IgD-negative memory B cell (primary cell): ENCODE data around the gene RHOH. TPM values are rescaled to one million over a fixed set of nuclear protein-coding genes. Genes with fewer than 3 reads are reported as not detected.
"Not testable (repeated sequence)": the region's sequence is repeated elsewhere in the genome, so short reads cannot be mapped to it uniquely, and the experiment has no call there.

Source experiments
- H3K27ac Mint-ChIP-seq, 3 donors: one replicate each; pipeline ENCODE4 v1.8.0; 2020 to 2022; ENCODE audit warnings: mild to moderate bottlenecking in 3 of 3, mixed read lengths in 3 of 3, moderate library complexity in 1 of 3
- H3K27me3 Mint-ChIP-seq: one replicate; pipeline ENCODE4 v1.8.0; 2021; ENCODE audit warnings: mixed read lengths
- H3K36me3 Mint-ChIP-seq: one replicate; pipeline ENCODE4 v1.8.0; 2020; ENCODE audit warnings: mild to moderate bottlenecking, mixed read lengths
- H3K4me1 Mint-ChIP-seq, 3 donors: one replicate each; pipeline ENCODE4 v1.8.0; 2020 to 2022; ENCODE audit warnings: mixed read lengths in 3 of 3, mild to moderate bottlenecking in 1 of 3
- H3K4me3 Mint-ChIP-seq, 4 donors: one replicate each; pipeline ENCODE4 v1.8.0; 2020 to 2022; ENCODE audit warnings: mild to moderate bottlenecking in 4 of 4, mixed read lengths in 4 of 4, moderate library complexity in 3 of 4
- H3K9me3 Mint-ChIP-seq, 3 donors: one replicate each; pipeline ENCODE4 v1.8.0; 2020 to 2021; ENCODE audit warnings: mixed read lengths in 3 of 3, mild to moderate bottlenecking in 1 of 3
- polyA plus RNA-seq: library from polyadenylated mRNA; unstranded; fragments of 300-500 nt; fragmentation: Illumina TruSeq; gene quantifications from one replicate; pipeline ENCODE4 v1.2.3, GENCODE V29; 2021

The RHOH gene
- polyA plus RNA-seq, 1 donor from 2014 or later: 255 TPM

DNA sequence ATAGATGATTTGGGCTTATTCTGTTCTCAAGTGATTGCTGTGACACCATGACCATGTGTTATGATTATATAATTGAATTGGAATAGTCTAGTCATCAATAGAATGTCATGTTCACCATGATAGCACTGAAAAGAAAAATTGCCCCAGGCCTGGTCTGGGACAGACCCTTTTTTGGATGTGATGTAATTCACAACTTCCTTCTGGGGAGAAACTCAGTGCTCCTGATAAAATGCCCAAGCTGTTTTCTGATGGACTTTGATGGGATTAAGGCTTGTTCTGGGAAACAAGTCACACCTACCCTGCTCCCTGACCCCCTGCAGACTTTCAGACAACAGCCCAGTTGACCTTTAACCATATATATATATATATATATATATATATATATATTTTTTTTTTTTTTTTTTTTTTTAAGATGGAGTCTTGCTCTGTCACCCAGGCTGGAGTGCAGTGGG lies 65.3 kb downstream of the RHOH start:
- no peak overlapping the region for H3K4me3 Mint-ChIP-seq
- no peaks in the 10 kb centered on the region for H3K27me3 Mint-ChIP-seq
- H3K36me3 Mint-ChIP-seq: peaks cover 2% of the 10 kb centered on the region
- no peaks in the 10 kb centered on the region for H3K9me3 Mint-ChIP-seq
- H3K4me1 Mint-ChIP-seq: peaks cover 8 to 10% (median 10%) of the 10 kb centered on the region in 3 donors
- H3K27ac Mint-ChIP-seq: no peak overlapping the region

DNA sequence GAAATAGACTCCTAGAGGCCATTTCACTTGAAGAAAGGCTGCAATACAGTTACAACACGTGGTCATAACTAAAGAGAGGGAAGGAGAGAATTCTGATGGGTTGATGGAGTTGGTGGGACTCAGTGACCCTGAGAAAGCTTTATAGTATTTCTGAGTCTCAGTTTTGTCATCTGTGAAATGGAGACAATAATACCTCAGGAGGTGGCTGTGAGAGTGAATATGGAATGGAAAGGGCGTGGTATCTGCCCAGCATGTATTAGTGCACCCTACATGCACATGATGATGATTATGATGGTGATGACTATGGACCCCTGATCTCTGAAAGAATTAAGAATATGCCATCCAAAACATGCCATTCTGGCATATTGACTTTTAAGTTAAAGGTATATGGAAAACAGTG lies 66.0 kb downstream of the RHOH start:
- Mint-ChIP-seq H3K4me1 (peaks cover 8 to 14% (median 10%) of the 10 kb centered on the region in 3 donors), H3K27me3 (no peaks in the 10 kb centered on the region), H3K36me3 (peaks cover 2% of the 10 kb centered on the region), H3K27ac (peak overlapping the region in 1 of 3 donors; percentile 84), H3K9me3 (no peaks in the 10 kb centered on the region), H3K4me3 (no peak overlapping the region)

DNA sequence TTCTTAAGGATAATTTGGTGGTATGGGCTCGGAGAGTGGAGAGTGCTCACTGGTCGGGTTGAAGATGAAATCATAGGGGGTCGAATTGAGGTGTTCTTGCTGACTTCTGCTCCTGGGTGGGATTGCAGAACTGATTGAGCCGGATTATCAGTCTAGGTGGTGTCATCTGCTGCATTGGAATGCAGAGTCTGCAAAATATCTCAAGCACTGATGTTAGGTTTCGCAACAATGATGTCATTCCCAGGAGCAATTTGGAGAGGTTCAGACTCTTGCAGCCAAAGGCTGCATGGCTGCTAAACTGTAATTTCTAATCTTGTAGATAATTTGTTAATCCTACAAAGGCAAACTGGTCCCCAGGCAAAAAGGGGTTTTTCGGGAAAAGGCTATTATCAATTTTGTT lies 67.7 kb downstream of the RHOH start:
- Mint-ChIP-seq H3K36me3 (peaks cover 2% of the 10 kb centered on the region), H3K4me1 (peaks cover 5 to 14% (median 7%) of the 10 kb centered on the region in 3 donors), H3K27me3 (no peaks in the 10 kb centered on the region), H3K9me3 (no peaks in the 10 kb centered on the region), H3K27ac (no peak overlapping the region), H3K4me3 (no peak overlapping the region)

DNA sequence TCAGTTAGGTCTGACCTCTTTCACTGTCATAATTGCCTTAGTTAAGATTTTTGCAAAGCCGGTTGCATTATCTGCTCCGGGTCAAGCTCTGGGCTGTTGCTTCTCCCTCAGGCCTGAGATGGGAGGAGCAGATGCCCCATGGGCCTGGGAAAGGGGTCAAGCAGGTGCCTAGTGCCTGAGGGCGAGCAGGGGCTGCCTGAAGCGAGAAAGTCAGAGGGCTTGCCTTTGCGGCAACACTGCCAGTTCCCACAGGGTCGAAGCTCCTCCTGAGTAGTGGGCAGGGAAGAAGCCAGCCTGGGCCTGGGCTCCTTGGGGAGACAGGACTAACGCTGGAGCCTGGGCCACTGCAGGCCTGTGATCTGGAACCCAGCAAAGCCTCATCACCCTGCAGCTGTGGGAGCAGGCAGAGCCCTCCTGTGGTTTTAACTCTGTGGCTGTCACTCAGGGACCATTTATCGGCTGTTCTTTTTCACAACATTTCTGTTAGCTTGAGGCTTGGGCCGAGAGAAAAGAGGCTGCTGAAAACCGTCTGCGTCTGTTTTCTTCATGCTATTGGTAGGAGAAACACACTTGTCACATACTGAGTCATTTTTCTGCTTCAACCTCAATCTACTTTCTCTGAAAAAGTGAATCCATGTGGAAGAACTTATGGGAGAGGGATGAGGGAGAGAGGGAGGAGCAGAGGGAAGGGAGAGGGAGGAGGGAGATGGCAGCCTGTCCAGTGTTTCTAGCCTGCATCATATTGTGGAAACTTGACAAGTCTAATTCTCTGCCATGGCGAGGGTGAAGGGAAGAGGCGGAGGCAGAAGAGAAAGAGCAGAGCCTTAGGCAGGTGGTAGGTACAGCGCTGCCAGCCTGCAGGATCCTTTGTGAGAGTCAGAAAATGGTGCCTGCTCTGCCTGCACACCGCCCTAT lies 68.4 kb downstream of the RHOH start:
- Mint-ChIP-seq H3K27ac (peak overlapping the region in 1 of 3 donors; percentile 94), H3K9me3 (no peaks in the 10 kb centered on the region), H3K4me3 (peak overlapping the region in 1 of 4 donors; percentile 9), H3K36me3 (peaks cover 2% of the 10 kb centered on the region), H3K4me1 (peaks cover 5 to 14% (median 7%) of the 10 kb centered on the region in 3 donors), H3K27me3 (no peaks in the 10 kb centered on the region)

DNA sequence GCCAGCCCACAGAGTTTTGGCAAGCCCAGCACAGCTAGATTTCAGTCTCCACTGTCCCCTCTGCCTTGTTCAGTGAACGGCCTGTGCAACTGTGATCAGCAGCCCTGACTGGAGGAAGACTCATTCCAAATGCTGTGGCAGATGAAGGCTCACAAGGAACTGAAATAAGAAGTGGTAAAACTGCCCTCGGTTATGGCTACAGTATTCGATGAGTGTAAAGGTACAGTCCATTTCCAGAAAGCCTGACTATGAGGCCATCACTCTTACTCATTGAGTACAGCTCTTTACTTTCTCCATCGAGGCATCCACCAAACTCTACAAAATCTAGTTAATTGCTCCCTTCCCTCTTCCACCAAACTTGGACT lies 69.1 kb downstream of the RHOH start:
- H3K4me3 Mint-ChIP-seq: no peak overlapping the region

DNA sequence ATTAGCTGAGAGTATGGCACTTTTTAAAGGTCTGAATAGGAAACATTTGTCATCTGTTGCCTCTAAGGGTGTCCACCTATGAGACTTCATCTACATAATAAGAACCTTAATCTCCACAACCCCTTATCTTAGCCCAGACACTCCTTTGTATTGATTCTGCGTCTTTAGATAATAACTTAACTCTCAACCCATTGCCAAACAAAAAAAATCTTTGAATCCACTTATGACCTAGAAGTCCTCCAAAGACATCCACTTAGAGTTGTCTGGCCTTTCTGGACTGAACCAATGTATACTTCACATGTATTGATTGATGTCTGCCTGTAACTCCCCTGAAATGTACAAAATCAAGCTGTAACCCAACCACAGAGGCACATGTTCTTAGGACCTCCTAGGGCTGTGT lies 72.3 kb downstream of the RHOH start:
- H3K27me3 Mint-ChIP-seq: no peaks in the 10 kb centered on the region
- peaks cover 2% of the 10 kb centered on the region for H3K36me3 Mint-ChIP-seq
- no peaks in the 10 kb centered on the region for H3K9me3 Mint-ChIP-seq
- no peak overlapping the region for H3K27ac Mint-ChIP-seq
- H3K4me3 Mint-ChIP-seq: no peak overlapping the region
- peaks cover 4 to 9% (median 9%) of the 10 kb centered on the region in 3 donors for H3K4me1 Mint-ChIP-seq

More for the DNA sequence above, 69.1 kb downstream of the RHOH start:
- peaks cover 7 to 14% (median 9%) of the 10 kb centered on the region in 3 donors for H3K4me1 Mint-ChIP-seq
- no peaks in the 10 kb centered on the region for H3K27me3 Mint-ChIP-seq
- H3K36me3 Mint-ChIP-seq: peaks cover 2% of the 10 kb centered on the region
- no peaks in the 10 kb centered on the region for H3K9me3 Mint-ChIP-seq
- no peak overlapping the region for H3K27ac Mint-ChIP-seq

DNA sequence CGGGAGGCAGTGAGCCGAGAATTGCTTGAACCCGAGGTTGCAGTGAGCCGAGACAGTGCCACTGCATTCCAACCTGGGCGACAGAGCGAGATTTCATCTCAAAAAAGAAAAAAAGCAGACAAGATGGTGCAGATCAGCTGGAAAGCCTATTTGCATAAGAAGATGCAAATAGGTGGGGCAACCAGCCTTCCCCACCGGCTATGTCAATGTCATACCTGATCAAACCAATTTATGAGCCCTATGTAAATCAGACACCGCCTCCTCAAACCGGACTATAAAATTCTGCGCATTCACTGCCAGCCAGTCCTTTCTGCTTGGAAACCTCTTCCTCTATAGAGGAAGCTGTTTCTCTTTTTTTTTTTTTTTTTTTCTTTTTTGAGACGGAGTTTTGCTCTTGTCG lies 73.8 kb downstream of the RHOH start:
- Mint-ChIP-seq H3K27me3 (no peaks in the 10 kb centered on the region), H3K27ac (no peak overlapping the region), H3K9me3 (no peaks in the 10 kb centered on the region), H3K4me3 (no peak overlapping the region), H3K36me3 (peaks cover 2% of the 10 kb centered on the region), H3K4me1 (peaks cover 4 to 10% (median 9%) of the 10 kb centered on the region in 3 donors)

DNA sequence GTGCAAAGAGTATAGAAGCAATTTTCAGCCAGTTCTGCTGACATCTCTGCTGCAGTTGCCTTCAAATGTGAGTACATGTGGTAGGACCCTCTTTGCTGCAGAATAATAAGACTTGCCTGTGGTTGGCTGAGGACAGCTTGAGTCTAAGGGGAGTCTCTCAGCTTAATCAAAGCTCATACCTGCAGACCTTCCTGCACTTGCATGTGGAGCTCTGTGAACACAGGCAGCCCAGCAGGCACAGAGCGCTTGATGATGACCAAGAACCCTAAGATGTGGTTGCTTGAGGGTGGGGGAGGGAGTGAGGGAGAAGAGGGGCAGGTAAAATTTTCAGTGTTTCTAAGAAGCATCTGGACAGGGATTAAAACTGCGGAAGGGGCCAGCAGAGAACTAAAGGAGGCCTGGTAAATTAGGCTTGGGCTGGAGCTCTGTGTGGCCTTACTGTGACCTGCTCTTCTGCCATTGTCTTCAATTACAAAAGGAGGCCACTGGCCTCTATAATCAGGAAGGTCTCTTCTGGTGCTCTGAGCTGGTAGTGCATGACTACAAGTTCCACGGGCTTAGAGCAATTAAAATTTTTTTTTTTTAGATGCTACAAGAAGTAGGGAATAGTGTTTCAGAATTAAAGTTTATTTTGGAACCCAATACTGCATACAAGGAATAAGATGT lies 78.4 kb downstream of the RHOH start:
- peaks cover 2% of the 10 kb centered on the region for H3K36me3 Mint-ChIP-seq
- no peaks in the 10 kb centered on the region for H3K27me3 Mint-ChIP-seq
- peaks cover 5 to 10% (median 6%) of the 10 kb centered on the region in 3 donors for H3K4me1 Mint-ChIP-seq
- no peak overlapping the region for H3K4me3 Mint-ChIP-seq
- peak overlapping the region in 1 of 3 donors; percentile 23 for H3K27ac Mint-ChIP-seq
- H3K9me3 Mint-ChIP-seq: no peaks in the 10 kb centered on the region

DNA sequence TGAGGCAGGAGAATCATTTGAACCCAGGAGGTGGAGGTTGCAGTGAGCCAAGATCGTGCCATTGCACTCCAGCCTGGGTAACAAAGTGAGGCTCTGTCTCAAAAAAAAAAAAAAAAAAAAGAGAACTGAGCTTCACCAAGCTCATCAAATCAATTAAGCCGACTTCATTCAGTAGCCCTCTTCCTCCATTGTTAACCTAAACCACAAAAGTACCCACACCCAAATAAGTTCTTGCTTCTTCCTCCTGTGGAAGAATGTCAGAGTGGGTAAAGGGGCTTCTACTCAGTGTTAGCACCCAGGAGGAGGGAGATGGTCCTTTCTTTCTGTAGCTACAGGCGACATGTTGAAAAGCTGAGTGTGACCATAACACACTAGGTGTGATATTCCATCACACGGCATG lies 79.7 kb downstream of the RHOH start:
- Mint-ChIP-seq H3K27me3 (no peaks in the 10 kb centered on the region), H3K9me3 (no peaks in the 10 kb centered on the region), H3K36me3 (peaks cover 2% of the 10 kb centered on the region), H3K27ac (no peak overlapping the region), H3K4me1 (peaks cover 4 to 11% (median 9%) of the 10 kb centered on the region in 3 donors), H3K4me3 (no peak overlapping the region)

DNA sequence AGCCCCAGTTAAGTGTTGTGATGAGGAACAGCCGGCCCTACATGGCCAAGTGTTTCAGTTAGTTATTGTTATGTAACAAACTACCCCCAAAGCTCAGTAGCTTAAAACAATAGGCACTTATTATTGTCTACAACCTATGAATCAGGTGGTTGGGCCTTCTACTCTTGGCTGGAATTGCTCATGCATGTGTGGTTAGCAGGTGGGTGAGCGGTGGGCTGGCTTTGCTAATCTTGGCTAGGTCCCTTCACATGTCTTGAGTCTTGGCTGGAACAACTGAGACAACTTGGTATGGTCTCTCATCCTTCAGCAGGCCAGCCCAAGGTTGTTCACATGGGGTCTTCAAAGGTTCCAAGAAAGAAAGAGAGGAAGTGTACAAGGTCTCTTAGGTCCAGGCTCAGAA lies 83.8 kb downstream of the RHOH start:
- no peak overlapping the region for H3K4me3 Mint-ChIP-seq

DNA sequence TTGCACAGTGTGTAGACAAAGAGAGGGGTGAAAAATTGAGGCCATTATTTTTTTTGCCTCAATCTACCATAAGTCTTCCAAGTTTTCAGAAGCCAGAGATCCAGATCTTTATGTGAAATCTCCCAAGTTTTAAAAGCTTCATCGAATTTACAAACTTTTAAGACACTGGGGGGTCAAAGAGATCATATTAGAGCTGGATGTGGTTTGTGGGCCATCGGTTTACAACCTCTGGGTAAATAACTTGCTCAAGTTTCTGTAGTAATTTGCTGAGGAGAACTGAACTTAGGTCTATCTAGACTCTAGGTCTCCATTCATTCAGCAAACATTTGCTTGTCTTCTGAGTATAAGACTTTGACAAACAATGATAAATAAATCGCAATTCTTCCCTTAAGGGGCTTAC lies 84.3 kb downstream of the RHOH start:
- Mint-ChIP-seq H3K27me3 (peaks cover 1% of the 10 kb centered on the region), H3K4me3 (no peak overlapping the region), H3K36me3 (no peaks in the 10 kb centered on the region), H3K4me1 (peaks cover 5 to 27% (median 16%) of the 10 kb centered on the region in 3 donors), H3K9me3 (no peaks in the 10 kb centered on the region), H3K27ac (no peak overlapping the region)

More for the DNA sequence above, 83.8 kb downstream of the RHOH start:
- Mint-ChIP-seq H3K27ac (no peak overlapping the region), H3K9me3 (no peaks in the 10 kb centered on the region), H3K36me3 (no peaks in the 10 kb centered on the region), H3K27me3 (peaks cover 1% of the 10 kb centered on the region), H3K4me1 (peaks cover 5 to 22% (median 17%) of the 10 kb centered on the region in 3 donors)

DNA sequence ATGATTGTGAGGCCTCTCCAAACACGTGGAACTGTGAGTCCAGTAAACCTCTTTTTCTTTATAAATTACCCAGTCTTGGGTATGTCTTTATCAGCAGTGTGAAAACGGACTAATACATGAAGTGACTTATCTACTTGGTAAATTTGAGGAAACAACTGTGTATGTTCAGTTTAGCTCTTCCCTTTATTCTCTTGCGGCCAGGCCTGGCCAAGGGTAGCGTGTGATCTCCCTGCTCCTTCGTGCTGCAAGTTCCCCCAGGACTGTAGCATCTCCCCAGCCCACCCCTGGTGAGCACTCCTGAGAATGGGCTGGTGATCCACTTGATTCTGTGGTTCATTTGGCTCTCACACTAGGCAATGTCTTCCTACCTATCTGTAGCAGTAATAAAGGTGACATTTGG lies 85.1 kb downstream of the RHOH start:
- Mint-ChIP-seq H3K9me3 (no peaks in the 10 kb centered on the region), H3K27ac (no peak overlapping the region), H3K27me3 (peaks cover 1% of the 10 kb centered on the region), H3K4me3 (no peak overlapping the region), H3K36me3 (no peaks in the 10 kb centered on the region), H3K4me1 (peaks cover 7 to 27% (median 11%) of the 10 kb centered on the region in 3 donors)

DNA sequence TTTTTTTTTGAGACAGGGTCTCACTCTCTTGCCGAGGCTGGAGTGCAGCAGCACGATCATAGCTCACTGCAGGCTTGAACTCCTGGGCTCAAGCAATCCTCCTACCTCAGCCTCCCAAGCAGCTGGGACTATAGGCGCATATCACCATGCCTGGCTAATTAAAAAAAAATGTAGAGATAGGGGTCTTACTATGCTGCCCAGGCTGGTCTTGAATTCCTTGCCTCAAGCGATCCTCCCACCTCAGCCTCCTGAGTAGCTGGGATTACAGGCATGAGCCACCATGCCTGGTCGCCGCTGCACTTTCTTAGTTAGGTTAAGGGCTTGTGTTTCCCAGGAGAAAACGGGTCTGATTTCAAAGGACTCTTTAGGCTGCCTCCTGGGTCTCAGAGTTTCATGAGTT lies 86.0 kb downstream of the RHOH start:
- H3K4me1 Mint-ChIP-seq: peaks cover 7 to 27% (median 11%) of the 10 kb centered on the region in 3 donors
- not testable (repeated sequence) for H3K36me3 Mint-ChIP-seq, H3K4me3 Mint-ChIP-seq, H3K9me3 Mint-ChIP-seq, H3K27me3 Mint-ChIP-seq, H3K27ac Mint-ChIP-seq

DNA sequence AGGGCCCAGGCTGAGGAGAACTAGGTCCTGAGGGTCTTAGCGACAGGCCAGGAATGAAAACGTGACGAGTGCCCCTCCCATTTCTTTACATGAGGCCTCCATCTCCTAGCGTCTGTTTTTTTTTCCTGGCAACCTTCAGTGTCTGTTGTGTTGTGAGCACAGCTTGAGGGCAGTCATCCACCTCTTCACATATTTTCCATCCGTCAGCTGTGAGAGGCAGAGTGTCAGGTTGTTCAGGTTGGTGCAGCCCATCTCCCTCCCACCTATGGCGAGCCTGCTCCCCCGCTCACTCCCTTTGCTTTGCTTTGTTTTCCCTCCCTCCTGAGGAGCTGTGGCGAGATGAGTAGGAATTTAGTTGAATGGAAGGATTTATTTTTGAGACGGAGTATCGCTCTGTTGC lies 86.6 kb downstream of the RHOH start:
- H3K4me3 Mint-ChIP-seq: peak overlapping the region in 1 of 4 donors; percentile 12
- peak overlapping the region in 1 of 3 donors; percentile 89 for H3K27ac Mint-ChIP-seq
- H3K36me3 Mint-ChIP-seq: no peaks in the 10 kb centered on the region
- no peaks in the 10 kb centered on the region for H3K9me3 Mint-ChIP-seq
- peaks cover 1% of the 10 kb centered on the region for H3K27me3 Mint-ChIP-seq
- peaks cover 8 to 32% (median 12%) of the 10 kb centered on the region in 3 donors for H3K4me1 Mint-ChIP-seq

DNA sequence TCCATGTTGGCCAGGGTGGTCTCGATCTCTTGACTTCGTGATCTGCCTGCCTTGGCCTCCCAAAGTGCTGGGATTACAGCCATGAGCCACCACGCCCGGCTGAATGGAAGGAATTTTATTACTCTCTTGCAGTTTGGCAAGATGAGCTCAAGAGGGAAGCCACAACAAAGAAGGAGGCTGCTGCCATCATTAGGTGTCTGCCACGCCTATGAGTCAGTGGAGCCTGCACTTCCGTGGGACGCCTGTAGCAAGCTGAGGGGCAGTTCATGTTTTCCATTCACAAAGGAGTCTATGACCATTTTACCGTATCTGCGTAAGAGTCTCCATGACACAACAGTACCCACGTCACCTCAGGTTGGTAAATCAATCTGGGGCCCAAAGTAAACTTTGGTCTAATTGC lies 87.1 kb downstream of the RHOH start:
- no peaks in the 10 kb centered on the region for H3K9me3 Mint-ChIP-seq
- H3K4me3 Mint-ChIP-seq: peak overlapping the region in 2 of 4 donors; percentile 9 to 47
- peaks cover 13 to 38% (median 18%) of the 10 kb centered on the region in 3 donors for H3K4me1 Mint-ChIP-seq

More for the DNA sequence above, 87.1 kb downstream of the RHOH start:
- peak overlapping the region in 2 of 3 donors; percentile 82 to 89 for H3K27ac Mint-ChIP-seq
- H3K36me3 Mint-ChIP-seq: no peaks in the 10 kb centered on the region
- peaks cover 1% of the 10 kb centered on the region for H3K27me3 Mint-ChIP-seq
